HEK293 (cell line): Measurements from ENCODE around the gene BEND7.

Experiments used
- CTCF ChIA-PET: fragments of 350-600 bp; formaldehyde crosslinking; extraction: SDS; loops from one replicate; lab custom pipeline; 2021; ENCODE audit warnings: antibody characterized with exemption; lab: Yijun Ruan, JAX
- POLR2A ChIA-PET: fragments of 300-600 bp; formaldehyde crosslinking; extraction: SDS; loops from one replicate; lab custom pipeline; 2020; ENCODE audit warnings: antibody characterized with exemption, inconsistent platforms; lab: Yijun Ruan, JAX
- H3K27ac ChIP-seq: fragments of 200-500 bp; sonication (Bioruptor generic); 2 replicates; pipeline ENCODE4 v1.5.1; 2014; ENCODE audit warnings: low read depth, low read length, control low read depth, inconsistent platforms; ENCODE audit errors: extremely low read depth
- H3K36me3 ChIP-seq, 2 experiments: fragments of 200-500 bp in 1 of 2; sonication (Bioruptor generic) in 1 of 2; 1 replicate in 1 of 2; 2 replicates in 1 of 2; pipeline ENCODE4 v1.5.1; 2014 to 2017; ENCODE audit warnings: inconsistent platforms in 2 of 2, low read length in 2 of 2; ENCODE audit not compliant: control insufficient read depth in 2 of 2, insufficient read depth in 1 of 2
- H3K4me1 ChIP-seq: fragments of 200-500 bp; sonication (Bioruptor generic); 2 replicates; pipeline ENCODE4 v1.5.1; 2014; ENCODE audit warnings: mild to moderate bottlenecking, low read length, inconsistent platforms; ENCODE audit not compliant: control insufficient read depth, insufficient read depth
- H3K4me3 ChIP-seq: 2 replicates; pipeline ENCODE4 v1.5.1; 2011; ENCODE audit warnings: low read depth, mild to moderate bottlenecking, control low read depth, low read length, moderate library complexity
- H3K9me3 ChIP-seq: fragments of 200-500 bp; sonication (Bioruptor generic); 2 replicates; pipeline ENCODE4 v1.5.1; 2014; ENCODE audit warnings: low read depth, low read length, inconsistent platforms; ENCODE audit not compliant: control insufficient read depth, insufficient read depth
- FEZF1 ChIP-seq: fragments of 450-650 bp; formaldehyde crosslinking; IDR thresholded peaks from 2 replicates; pipeline ENCODE4 v1.5.1; 2016; ENCODE audit warnings: missing biosample characterization, missing genetic modification characterization
- GLI2 ChIP-seq: fragments of 450-650 bp; formaldehyde crosslinking; IDR thresholded peaks from 2 replicates; pipeline ENCODE4; 2017; ENCODE audit warnings: missing biosample characterization, missing genetic modification characterization, low read depth, borderline replicate concordance
- IKZF3 ChIP-seq: fragments of 450-650 bp; IDR thresholded peaks from 2 replicates; pipeline ENCODE4 v1.5.0; 2018; ENCODE audit warnings: missing biosample characterization, mild to moderate bottlenecking, missing genetic modification characterization, moderate library complexity
- KLF16 ChIP-seq: fragments of 450-650 bp; formaldehyde crosslinking; IDR thresholded peaks from 2 replicates; pipeline ENCODE4 v1.5.1; 2017; ENCODE audit warnings: missing biosample characterization, missing genetic modification characterization
- MYNN ChIP-seq: fragments of 450-650 bp; formaldehyde crosslinking; IDR thresholded peaks from 2 replicates; pipeline ENCODE4 v1.5.1; 2016; ENCODE audit warnings: missing biosample characterization, missing genetic modification characterization, borderline replicate concordance
- SCRT1 ChIP-seq: fragments of 450-650 bp; formaldehyde crosslinking; IDR thresholded peaks from 2 replicates; pipeline ENCODE4 v1.5.1; 2016; ENCODE audit warnings: missing biosample characterization, missing genetic modification characterization, borderline replicate concordance
- SP7 ChIP-seq: fragments of 450-650 bp; formaldehyde crosslinking; IDR thresholded peaks from 2 replicates; pipeline ENCODE4 v1.5.1; 2016; ENCODE audit warnings: missing biosample characterization, missing genetic modification characterization
- ZBTB1 ChIP-seq: fragments of 450-650 bp; formaldehyde crosslinking; IDR thresholded peaks from 2 replicates; pipeline ENCODE4 v1.5.1; 2016; ENCODE audit warnings: missing biosample characterization, missing genetic modification characterization
- ZBTB6 ChIP-seq: fragments of 450-650 bp; formaldehyde crosslinking; IDR thresholded peaks from 2 replicates; pipeline ENCODE4 v1.5.1; 2017; ENCODE audit warnings: missing biosample characterization, missing genetic modification characterization
- ZEB2 ChIP-seq: fragments of 450-650 bp; formaldehyde crosslinking; IDR thresholded peaks from 2 replicates; pipeline ENCODE4 v1.5.1; 2016; ENCODE audit warnings: missing biosample characterization, missing genetic modification characterization
- ZFHX2 ChIP-seq: fragments of 450-650 bp; formaldehyde crosslinking; conservative IDR thresholded peaks from 2 replicates; pipeline ENCODE4 v1.5.1; 2016; ENCODE audit warnings: missing biosample characterization, missing genetic modification characterization
- ZFP37 ChIP-seq: fragments of 450-650 bp; formaldehyde crosslinking; IDR thresholded peaks from 2 replicates; pipeline ENCODE4 v1.5.1; 2016; ENCODE audit warnings: missing biosample characterization, missing genetic modification characterization
- ZNF132 ChIP-seq: fragments of 450-650 bp; formaldehyde crosslinking; IDR thresholded peaks from 2 replicates; pipeline ENCODE4 v1.5.1; 2017; ENCODE audit warnings: missing biosample characterization, missing genetic modification characterization, borderline replicate concordance
- ZNF138 ChIP-seq: fragments of 450-650 bp; formaldehyde crosslinking; IDR thresholded peaks from 2 replicates; pipeline ENCODE4 v1.5.1; 2016; ENCODE audit warnings: missing biosample characterization, missing genetic modification characterization, borderline replicate concordance
- ZNF157 ChIP-seq: fragments of 450-650 bp; formaldehyde crosslinking; IDR thresholded peaks from 2 replicates; pipeline ENCODE4 v1.5.1; 2016; ENCODE audit warnings: missing biosample characterization, missing genetic modification characterization
- ZNF174 ChIP-seq: fragments of 450-650 bp; formaldehyde crosslinking; IDR thresholded peaks from 2 replicates; pipeline ENCODE4 v1.5.0; 2017; ENCODE audit warnings: missing biosample characterization, mild to moderate bottlenecking, missing genetic modification characterization
- ZNF324 ChIP-seq: fragments of 450-650 bp; formaldehyde crosslinking; IDR thresholded peaks from 2 replicates; pipeline ENCODE4 v1.5.1; 2016; ENCODE audit warnings: missing biosample characterization, missing genetic modification characterization
- ZNF37A ChIP-seq: fragments of 450-650 bp; IDR thresholded peaks from 2 replicates; pipeline ENCODE4 v1.5.1; 2018; ENCODE audit warnings: missing biosample characterization, missing genetic modification characterization
- ZNF426 ChIP-seq: fragments of 450-650 bp; formaldehyde crosslinking; IDR thresholded peaks from 2 replicates; pipeline ENCODE4 v1.5.1; 2017; ENCODE audit warnings: missing biosample characterization, missing genetic modification characterization, mild to moderate bottlenecking, inconsistent platforms, moderate library complexity
- ZNF510 ChIP-seq: fragments of 450-650 bp; formaldehyde crosslinking; IDR thresholded peaks from 2 replicates; pipeline ENCODE4 v1.5.1; 2018; ENCODE audit warnings: mild to moderate bottlenecking, missing genetic modification characterization, missing biosample characterization; ENCODE audit not compliant: insufficient replicate concordance
- ZNF529 ChIP-seq: fragments of 450-650 bp; formaldehyde crosslinking; IDR thresholded peaks from 2 replicates; pipeline ENCODE4 v1.5.1; 2017; ENCODE audit warnings: missing genetic modification characterization, missing biosample characterization; ENCODE audit not compliant: insufficient replicate concordance
- ZNF560 ChIP-seq: fragments of 450-650 bp; formaldehyde crosslinking; IDR thresholded peaks from 2 replicates; pipeline ENCODE4 v1.5.1; 2017; ENCODE audit warnings: missing biosample characterization, missing genetic modification characterization, borderline replicate concordance
- ZNF561 ChIP-seq: fragments of 450-650 bp; IDR thresholded peaks from 2 replicates; pipeline ENCODE4 v1.5.1; 2018; ENCODE audit warnings: missing biosample characterization, missing genetic modification characterization, borderline replicate concordance
- ZNF621 ChIP-seq: fragments of 450-650 bp; formaldehyde crosslinking; IDR thresholded peaks from 2 replicates; pipeline ENCODE4 v1.5.1; 2017; ENCODE audit warnings: missing biosample characterization, missing genetic modification characterization
- ZNF623 ChIP-seq: fragments of 450-650 bp; formaldehyde crosslinking; IDR thresholded peaks from 2 replicates; pipeline ENCODE4 v1.5.1; 2016; ENCODE audit warnings: missing biosample characterization, missing genetic modification characterization
- TF ChIP-seq, protein P1 (sequence below): fragments of 450-650 bp; IDR thresholded peaks from 2 replicates; pipeline ENCODE4 v1.5.1; 2018; ENCODE audit warnings: missing biosample characterization, mild to moderate bottlenecking, missing genetic modification characterization
- TF ChIP-seq, protein P2 (sequence below): fragments of 450-650 bp; formaldehyde crosslinking; IDR thresholded peaks from 2 replicates; pipeline ENCODE4 v1.5.1; 2016; ENCODE audit warnings: missing biosample characterization, missing genetic modification characterization
- TF ChIP-seq, protein P3 (sequence below): fragments of 450-650 bp; formaldehyde crosslinking; IDR thresholded peaks from 2 replicates; pipeline ENCODE4 v1.5.1; 2016; ENCODE audit warnings: missing biosample characterization, missing genetic modification characterization

BEND7 gene

GRCh38 chr10:13445656-13446400 lies 83.0 kb downstream of the BEND7 start:
- Histone ChIP-seq H3K36me3 (peaks cover 5 to 23% of the 10 kb centered on the region in 2 experiments), H3K27ac (no peak overlapping the region), H3K4me1 (no peaks in the 10 kb centered on the region), H3K9me3 (no peaks in the 10 kb centered on the region), H3K4me3 (no peak overlapping the region)
- ChIA-PET CTCF (interaction anchor here (0.6 to 7.1 kb wide), 4 partner anchors 72 to 148 kb away, joined by 4 to 138 read pairs (median 5); no protein-coding TSS in a partner anchor), POLR2A (no interaction called here)
- TF ChIP-seq, protein P1, sequence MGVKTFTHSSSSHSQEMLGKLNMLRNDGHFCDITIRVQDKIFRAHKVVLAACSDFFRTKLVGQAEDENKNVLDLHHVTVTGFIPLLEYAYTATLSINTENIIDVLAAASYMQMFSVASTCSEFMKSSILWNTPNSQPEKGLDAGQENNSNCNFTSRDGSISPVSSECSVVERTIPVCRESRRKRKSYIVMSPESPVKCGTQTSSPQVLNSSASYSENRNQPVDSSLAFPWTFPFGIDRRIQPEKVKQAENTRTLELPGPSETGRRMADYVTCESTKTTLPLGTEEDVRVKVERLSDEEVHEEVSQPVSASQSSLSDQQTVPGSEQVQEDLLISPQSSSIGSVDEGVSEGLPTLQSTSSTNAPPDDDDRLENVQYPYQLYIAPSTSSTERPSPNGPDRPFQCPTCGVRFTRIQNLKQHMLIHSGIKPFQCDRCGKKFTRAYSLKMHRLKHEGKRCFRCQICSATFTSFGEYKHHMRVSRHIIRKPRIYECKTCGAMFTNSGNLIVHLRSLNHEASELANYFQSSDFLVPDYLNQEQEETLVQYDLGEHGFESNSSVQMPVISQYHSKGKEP (tag by site-specific recombination) = no peak
- TF ChIP-seq ZNF132 (tag by site-specific recombination) = no peak
- no peak for TF ChIP-seq SP7 (tag by site-specific recombination)
- TF ChIP-seq ZFHX2 (tag by site-specific recombination) = no peak
- TF ChIP-seq, protein P2, sequence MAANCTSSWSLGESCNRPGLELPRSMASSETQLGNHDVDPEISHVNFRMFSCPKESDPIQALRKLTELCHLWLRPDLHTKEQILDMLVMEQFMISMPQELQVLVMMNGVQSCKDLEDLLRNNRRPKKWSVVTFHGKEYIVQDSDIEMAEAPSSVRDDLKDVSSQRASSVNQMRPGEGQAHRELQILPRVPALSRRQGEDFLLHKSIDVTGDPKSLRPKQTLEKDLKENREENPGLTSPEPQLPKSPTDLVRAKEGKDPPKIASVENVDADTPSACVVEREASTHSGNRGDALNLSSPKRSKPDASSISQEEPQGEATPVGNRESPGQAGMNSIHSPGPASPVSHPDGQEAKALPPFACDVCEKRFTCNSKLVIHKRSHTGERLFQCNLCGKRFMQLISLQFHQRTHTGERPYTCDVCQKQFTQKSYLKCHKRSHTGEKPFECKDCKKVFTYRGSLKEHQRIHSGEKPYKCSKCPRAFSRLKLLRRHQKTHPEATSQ (tag by site-specific recombination) = no peak
- TF ChIP-seq ZNF510 (tag by site-specific recombination) = no peak
- TF ChIP-seq ZBTB1 (tag by site-specific recombination) = no peak
- TF ChIP-seq ZFP37 (tag by site-specific recombination) = no peak
- no peak for TF ChIP-seq ZNF623
- TF ChIP-seq ZNF37A (tag by site-specific recombination) = no peak
- TF ChIP-seq ZEB2 (tag by site-specific recombination) = no peak
- TF ChIP-seq FEZF1 = no peak
- no peak for TF ChIP-seq ZNF560
- TF ChIP-seq ZBTB6 = no peak
- TF ChIP-seq ZNF426 (tag by site-specific recombination) = no peak
- no peak for TF ChIP-seq IKZF3 (tag by site-specific recombination)
- no peak for TF ChIP-seq ZNF561 (tag by site-specific recombination)
- no peak for TF ChIP-seq ZNF174 (tag by site-specific recombination)
- no peak for TF ChIP-seq ZNF138 (tag by site-specific recombination)
- no peak for TF ChIP-seq MYNN

- H3K9me3 ChIP-seq = no peaks in the 10 kb centered on the region
- POLR2A ChIA-PET = no interaction called here
- no peak overlapping the region for H3K27ac ChIP-seq
- CTCF ChIA-PET = interaction anchor here (0.6 to 7.1 kb wide), 13 partner anchors 8 to 1241 kb away, joined by 3 to 138 read pairs (median 4); no protein-coding TSS in a partner anchor
- H3K4me1 ChIP-seq = no peaks in the 10 kb centered on the region
- H3K4me3 ChIP-seq = no peak overlapping the region
- H3K36me3 ChIP-seq = peaks cover 0 to 8% of the 10 kb centered on the region in 2 experiments; a peak in 1 of 3 replicates
- TF ChIP-seq ZNF157 (no peak), KLF16 (tag by site-specific recombination) (no peak), ZNF324 (tag by site-specific recombination) (no peak), SCRT1 (tag by site-specific recombination) (no peak), ZNF426 (tag by site-specific recombination) (no peak), ZNF621 (tag by site-specific recombination) (no peak), GLI2 (tag by site-specific recombination) (no peak), ZNF529 (tag by site-specific recombination) (no peak)
- TF ChIP-seq, protein P3, sequence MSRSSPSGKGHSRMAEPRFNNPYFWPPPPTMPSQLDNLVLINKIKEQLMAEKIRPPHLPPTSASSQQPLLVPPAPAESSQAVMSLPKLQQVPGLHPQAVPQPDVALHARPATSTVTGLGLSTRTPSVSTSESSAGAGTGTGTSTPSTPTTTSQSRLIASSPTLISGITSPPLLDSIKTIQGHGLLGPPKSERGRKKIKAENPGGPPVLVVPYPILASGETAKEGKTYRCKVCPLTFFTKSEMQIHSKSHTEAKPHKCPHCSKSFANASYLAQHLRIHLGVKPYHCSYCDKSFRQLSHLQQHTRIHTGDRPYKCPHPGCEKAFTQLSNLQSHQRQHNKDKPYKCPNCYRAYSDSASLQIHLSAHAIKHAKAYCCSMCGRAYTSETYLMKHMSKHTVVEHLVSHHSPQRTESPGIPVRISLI (tag by site-specific recombination) = no peak
Observed at GRCh38 chr10:13441476-13441875, 87.3 kb downstream of the BEND7 start.
